Caco-2 (cell line): ENCODE measurements around the gene POLD4. TPM values are rescaled to one million over a fixed set of nuclear protein-coding genes. Genes with fewer than 3 reads are reported as not detected.

Experiments
- BruUV-seq: library from RNA; stranded (reverse); fragments of 400-500 nt; replicated peaks from 2 replicates; lab custom pipeline; 2021; lab: Mats Ljungman, UMichigan
- CTCF ChIA-PET: fragments of 300-600 bp; sonication (Branson Sonifier 250); formaldehyde crosslinking; loops from one replicate; lab custom pipeline; 2022; ENCODE audit warnings: antibody characterized with exemption; lab: Charles Lee
- POLR2A ChIA-PET: fragments of 300-600 bp; sonication (Branson Sonifier 250); formaldehyde crosslinking; loops from one replicate; lab custom pipeline; 2022; ENCODE audit warnings: antibody characterized with exemption; lab: Charles Lee
- DNase-seq, 2 experiments: peaks; one replicate each; pipeline versions ENCODE4 v3.0.0 to v3.0.0-alpha.2; 2020 to 2022
- H3K27me3 ChIP-seq: replicated peaks from 2 replicates; pipeline ENCODE4 v1.6.0; 2011; ENCODE audit warnings: low read length; ENCODE audit not compliant: control insufficient read depth, insufficient read depth
- H3K36me3 ChIP-seq: 2 replicates; pipeline ENCODE4 v1.5.1; 2011; ENCODE audit warnings: low read length; ENCODE audit not compliant: control insufficient read depth, insufficient read depth
- H3K4me1 ChIP-seq: fragments of 250-450 bp; sonication (Bioruptor Pico); 2 replicates; pipeline ENCODE4 v1.5.1; 2020; ENCODE audit warnings: mild to moderate bottlenecking
- H3K4me3 ChIP-seq: 2 replicates; pipeline ENCODE4 v1.5.1; 2011; ENCODE audit warnings: low read depth, mild to moderate bottlenecking, control low read depth, low read length
- H3K9me3 ChIP-seq: fragments of 250-450 bp; sonication (Bioruptor Pico); 2 replicates; pipeline ENCODE4 v1.5.1; 2020; ENCODE audit warnings: mild to moderate bottlenecking, moderate library complexity
- H3K27ac Mint-ChIP-seq: one replicate; pipeline ENCODE4 v1.8.0; 2022; ENCODE audit warnings: mixed read lengths; ENCODE audit not compliant: unreplicated experiment
- H3K27me3 Mint-ChIP-seq: one replicate; pipeline ENCODE4 v1.8.0; 2022; ENCODE audit warnings: mixed read lengths; ENCODE audit not compliant: insufficient read depth, unreplicated experiment
- H3K36me3 Mint-ChIP-seq: one replicate; pipeline ENCODE4 v1.8.0; 2022; ENCODE audit warnings: mild to moderate bottlenecking, mixed read lengths; ENCODE audit not compliant: insufficient read depth, unreplicated experiment
- H3K4me1 Mint-ChIP-seq: one replicate; pipeline ENCODE4 v1.8.0; 2022; ENCODE audit warnings: low read depth, mixed read lengths; ENCODE audit not compliant: unreplicated experiment
- H3K4me3 Mint-ChIP-seq: one replicate; pipeline ENCODE4 v1.8.0; 2022; ENCODE audit warnings: mild to moderate bottlenecking, moderate library complexity, mixed read lengths; ENCODE audit not compliant: unreplicated experiment
- H3K9me3 Mint-ChIP-seq: one replicate; pipeline ENCODE4 v1.8.0; 2022; ENCODE audit warnings: mixed read lengths; ENCODE audit not compliant: unreplicated experiment
- intact Hi-C: fragments of 100-400 bp; cut with micrococcal nuclease; formaldehyde crosslinking; loops from one replicate; pipeline ENCODE4 v1.10.0; 2022; ENCODE audit not compliant: unreplicated experiment
- total RNA-seq: library from RNA; stranded (reverse); gene quantifications from 2 replicates; pipeline ENCODE4 v1.2.3, GENCODE V29; 2022
- TF ChIP-seq, protein P1 (sequence below), 2 experiments: fragments of 200-600 bp in 1 of 2; IDR thresholded peaks; 1 replicate in 1 of 2; 2 replicates in 1 of 2; pipeline versions ENCODE4 v1.5.1 to v1.8.0; 2011 to 2022; ENCODE audit warnings: antibody characterized with exemption in 1 of 2, control low read depth in 1 of 2, inconsistent platforms in 1 of 2, low read depth in 1 of 2, low read length in 1 of 2, mild to moderate bottlenecking in 1 of 2, moderate library complexity in 1 of 2; ENCODE audit not compliant: insufficient read depth in 1 of 2, severe bottlenecking in 1 of 2, unreplicated experiment in 1 of 2

The POLD4 gene
- total RNA-seq, 1 experiment from 2014 or later = 29.8 TPM

GRCh38 chr11:67368621-67369020, 15.3 kb upstream of the POLD4 start:
- no peak overlapping the region for H3K27ac Mint-ChIP-seq
- H3K27me3 Mint-ChIP-seq = no peaks in the 10 kb centered on the region
- no TSS peak for BruUV-seq
- H3K9me3 Mint-ChIP-seq = no peaks in the 10 kb centered on the region
- ChIA-PET POLR2A (no interaction called here), CTCF (interaction anchor here (1.1 to 21.4 kb wide), 2 partner anchors 11 to 12 kb away, joined by 3 to 775 read pairs; partner anchors contain the start of gene POLD4)
- peaks cover 2% of the 10 kb centered on the region for H3K36me3 Mint-ChIP-seq
- DNase-seq = no peak
- H3K27me3 ChIP-seq = no peaks in the 10 kb centered on the region
- TF ChIP-seq, protein P1, sequence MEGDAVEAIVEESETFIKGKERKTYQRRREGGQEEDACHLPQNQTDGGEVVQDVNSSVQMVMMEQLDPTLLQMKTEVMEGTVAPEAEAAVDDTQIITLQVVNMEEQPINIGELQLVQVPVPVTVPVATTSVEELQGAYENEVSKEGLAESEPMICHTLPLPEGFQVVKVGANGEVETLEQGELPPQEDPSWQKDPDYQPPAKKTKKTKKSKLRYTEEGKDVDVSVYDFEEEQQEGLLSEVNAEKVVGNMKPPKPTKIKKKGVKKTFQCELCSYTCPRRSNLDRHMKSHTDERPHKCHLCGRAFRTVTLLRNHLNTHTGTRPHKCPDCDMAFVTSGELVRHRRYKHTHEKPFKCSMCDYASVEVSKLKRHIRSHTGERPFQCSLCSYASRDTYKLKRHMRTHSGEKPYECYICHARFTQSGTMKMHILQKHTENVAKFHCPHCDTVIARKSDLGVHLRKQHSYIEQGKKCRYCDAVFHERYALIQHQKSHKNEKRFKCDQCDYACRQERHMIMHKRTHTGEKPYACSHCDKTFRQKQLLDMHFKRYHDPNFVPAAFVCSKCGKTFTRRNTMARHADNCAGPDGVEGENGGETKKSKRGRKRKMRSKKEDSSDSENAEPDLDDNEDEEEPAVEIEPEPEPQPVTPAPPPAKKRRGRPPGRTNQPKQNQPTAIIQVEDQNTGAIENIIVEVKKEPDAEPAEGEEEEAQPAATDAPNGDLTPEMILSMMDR (IDR thresholded peaks at IDR 0.05; ENCODE audit: insufficient read depth in 1 of 2, low read depth in 1 of 2, low read length in 1 of 2, severe bottlenecking in 1 of 2, unreplicated experiment in 1 of 2) = no peak
- H3K4me3 ChIP-seq = no peak overlapping the region
- no peaks in the 10 kb centered on the region for H3K9me3 ChIP-seq
- H3K4me1 Mint-ChIP-seq = no peaks in the 10 kb centered on the region
- peaks cover 11% of the 10 kb centered on the region for H3K4me1 ChIP-seq
- H3K36me3 ChIP-seq = no peaks in the 10 kb centered on the region
- intact Hi-C loops = no loop called here
- no peak overlapping the region for H3K4me3 Mint-ChIP-seq

DNA sequence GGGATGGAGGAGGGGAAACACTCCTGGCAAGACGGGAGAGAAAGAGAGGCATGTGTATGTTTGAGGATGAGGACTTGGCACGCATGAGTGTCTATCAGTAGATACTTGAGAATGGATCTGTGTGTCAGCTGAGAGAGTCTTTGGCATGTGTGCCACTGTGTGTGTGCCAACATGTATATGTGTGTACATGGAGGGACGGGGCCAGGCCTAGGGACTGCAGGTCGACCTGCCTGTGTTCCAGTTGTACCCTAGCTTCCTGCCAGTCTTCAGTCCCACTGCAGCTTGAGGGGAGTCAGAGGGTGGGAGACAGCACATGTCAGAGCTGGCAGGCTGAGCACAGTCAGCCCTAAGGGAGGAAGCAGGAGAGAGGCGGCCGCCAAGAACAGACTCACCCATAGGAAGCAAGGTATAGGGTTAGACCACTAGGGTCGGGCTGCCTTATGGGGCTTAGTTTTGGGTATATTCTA, 14.4 kb upstream of the POLD4 start:
- POLR2A ChIA-PET = no interaction called here
- BruUV-seq = no TSS peak

DNA sequence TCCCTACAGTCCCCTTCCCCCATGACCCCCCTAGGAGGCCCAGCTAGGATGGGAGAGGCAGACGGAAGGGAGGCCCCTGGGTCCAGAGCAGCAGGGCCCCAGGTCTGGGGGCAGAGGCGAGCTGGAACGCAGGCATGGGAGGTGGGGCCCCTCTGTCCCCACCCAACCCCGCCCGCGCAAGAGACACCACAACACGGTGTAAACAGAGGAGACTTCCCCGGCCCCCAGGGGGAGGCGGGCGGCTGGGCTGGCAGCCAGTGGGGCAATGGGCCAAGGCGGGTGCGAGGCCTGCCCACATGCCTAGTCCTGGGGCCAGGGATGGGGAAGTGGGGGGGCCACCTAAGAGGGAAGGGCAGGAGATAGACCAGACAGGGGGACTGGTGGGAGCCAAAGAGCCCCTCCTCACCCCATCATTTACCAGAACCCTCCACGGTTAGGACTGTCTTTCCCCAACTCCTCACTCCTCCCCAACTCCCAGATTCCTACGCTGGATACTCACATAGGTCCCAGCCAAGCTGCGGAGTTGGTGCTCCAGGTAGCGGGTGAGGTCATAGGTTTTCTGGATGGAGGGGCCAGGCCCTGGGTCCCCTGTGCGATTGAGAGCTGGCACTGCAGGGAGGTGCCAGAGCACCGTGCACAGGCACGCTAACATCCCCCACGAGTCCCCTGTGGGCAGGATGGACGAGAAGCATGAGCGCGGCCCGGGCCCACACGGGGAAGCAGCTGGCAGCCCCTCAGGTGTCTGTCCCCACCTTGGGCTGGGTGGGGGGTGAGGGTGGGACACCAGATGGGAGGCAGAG, 13.8 kb upstream of the POLD4 start:
- Mint-ChIP-seq H3K9me3 (no peaks in the 10 kb centered on the region), H3K4me3 (no peak overlapping the region), H3K4me1 (no peaks in the 10 kb centered on the region), H3K27ac (no peak overlapping the region), H3K27me3 (no peaks in the 10 kb centered on the region), H3K36me3 (no peaks in the 10 kb centered on the region)
- no TSS peak for BruUV-seq
- intact Hi-C loops = no loop called here
- H3K4me1 ChIP-seq = peaks cover 11% of the 10 kb centered on the region
- POLR2A ChIA-PET = no interaction called here
- no peak overlapping the region for H3K4me3 ChIP-seq
- no peaks in the 10 kb centered on the region for H3K9me3 ChIP-seq
- DNase-seq = no peak
- CTCF ChIA-PET = no interaction called here
- TF ChIP-seq, protein P1 (IDR thresholded peaks at IDR 0.05; ENCODE audit: insufficient read depth in 1 of 2, low read depth in 1 of 2, low read length in 1 of 2, severe bottlenecking in 1 of 2, unreplicated experiment in 1 of 2) = no peak
- H3K27me3 ChIP-seq = no peaks in the 10 kb centered on the region
- H3K36me3 ChIP-seq = no peaks in the 10 kb centered on the region

More for the DNA sequence above, 14.4 kb upstream of the POLD4 start:
- Histone ChIP-seq H3K9me3 (no peaks in the 10 kb centered on the region), H3K27me3 (no peaks in the 10 kb centered on the region), H3K36me3 (no peaks in the 10 kb centered on the region), H3K4me3 (no peak overlapping the region), H3K4me1 (peaks cover 11% of the 10 kb centered on the region)
- H3K4me3 Mint-ChIP-seq = no peak overlapping the region
- H3K27ac Mint-ChIP-seq = peak overlapping the region; percentile 9
- TF ChIP-seq, protein P1 (IDR thresholded peaks at IDR 0.05; ENCODE audit: insufficient read depth in 1 of 2, low read depth in 1 of 2, low read length in 1 of 2, severe bottlenecking in 1 of 2, unreplicated experiment in 1 of 2) = no peak
- no peak for DNase-seq
- H3K9me3 Mint-ChIP-seq = no peaks in the 10 kb centered on the region
- intact Hi-C loops = no loop called here
- H3K27me3 Mint-ChIP-seq = no peaks in the 10 kb centered on the region
- no peaks in the 10 kb centered on the region for H3K36me3 Mint-ChIP-seq
- CTCF ChIA-PET = no interaction called here
- no peaks in the 10 kb centered on the region for H3K4me1 Mint-ChIP-seq
